ENCODE measurements around the gene ERC2. TPM values are rescaled to one million over a fixed set of nuclear protein-coding genes. Genes with fewer than 3 reads are reported as not detected.

ERC2 gene
- total and polyA plus RNA-seq, 2 of the 13 experiments (the other 11 are each of a cell fraction or from before 2014, with no cell fraction given) = 0.16 to 0.22 TPM

GRCh38 chr3:55884066-55884465 lies 584.2 kb downstream of the ERC2 start:
- Histone ChIP-seq H3K79me2 (ENCODE audit: insufficient read depth, low read length) (no peaks in the 10 kb centered on the region), H2AFZ (ENCODE audit: low read length) (no peak overlapping the region), H3K9me3 (ENCODE audit: low read length) (no peaks in the 10 kb centered on the region), H4K20me1 (ENCODE audit: insufficient read depth, low read length) (no peaks in the 10 kb centered on the region), H3K4me1 (ENCODE audit: insufficient read depth, low read length) (no peaks in the 10 kb centered on the region), H3K4me3 (replicated peaks in 1 of 3; ENCODE audit: insufficient read depth in 1 of 3, low read depth in 2 of 3, low read length in 3 of 3) (no peak overlapping the region), H3K4me2 (ENCODE audit: low read depth, low read length) (no peak overlapping the region), H3K9ac (ENCODE audit: insufficient read depth, low read depth, low read length) (no peak overlapping the region), H3K27me3 (ENCODE audit: control insufficient read depth in 1 of 2, insufficient read depth in 2 of 2, low read length in 2 of 2) (no peaks in the 10 kb centered on the region), H3K36me3 (replicated peaks in 1 of 2; ENCODE audit: control insufficient read depth in 1 of 2, insufficient read depth in 2 of 2, low read length in 2 of 2) (no peaks in the 10 kb centered on the region), H3K27ac (ENCODE audit: extremely low read length, insufficient read depth, low read length) (no peak overlapping the region)
- no peak for ATAC-seq
- no peak for DNase-seq (ENCODE audit: low spot score)
- intact Hi-C loops (cut with micrococcal nuclease; ENCODE audit: unreplicated experiment) = no loop called here
- CTCF ChIA-PET (ENCODE audit: low intra/inter-chr PET ratio, low total read pairs) = no interaction called here
- no TSS peak for BruUV-seq (replicated peaks)
- no peak for FAIRE-seq
- WGBS (ENCODE audit: low lambda C conversion rate) = 0% methylated on average over 1 of the region's 1 CpG
- in situ Hi-C loops (cut with HindIII; ENCODE audit: extremely low pct_ligation_motif_present, low pct_unique_long_range_greater_than_20kb) = no loop called here
- TF ChIP-seq IKZF1 (IDR thresholded peaks at IDR 0.05) (no peak), GLMP (CRISPR knock-in tag; IDR thresholded peaks at IDR 0.05; ENCODE audit: borderline replicate concordance) (no peak)
- POLR2A ChIA-PET = no interaction called here

- Histone ChIP-seq H3K27ac (ENCODE audit: extremely low read length, insufficient read depth, low read length) (no peak overlapping the region), H2AFZ (ENCODE audit: low read length) (no peak overlapping the region), H3K4me3 (replicated peaks in 1 of 3; ENCODE audit: insufficient read depth in 1 of 3, low read depth in 2 of 3, low read length in 3 of 3) (no peak overlapping the region), H3K36me3 (replicated peaks in 1 of 2; ENCODE audit: control insufficient read depth in 1 of 2, insufficient read depth in 2 of 2, low read length in 2 of 2) (no peaks in the 10 kb centered on the region), H3K79me2 (ENCODE audit: insufficient read depth, low read length) (no peaks in the 10 kb centered on the region), H3K27me3 (ENCODE audit: control insufficient read depth in 1 of 2, insufficient read depth in 2 of 2, low read length in 2 of 2) (no peaks in the 10 kb centered on the region), H3K4me2 (ENCODE audit: low read depth, low read length) (no peak overlapping the region), H3K4me1 (ENCODE audit: insufficient read depth, low read length) (no peaks in the 10 kb centered on the region), H4K20me1 (ENCODE audit: insufficient read depth, low read length) (no peaks in the 10 kb centered on the region), H3K9me3 (ENCODE audit: low read length) (no peaks in the 10 kb centered on the region), H3K9ac (ENCODE audit: insufficient read depth, low read depth, low read length) (no peak overlapping the region)
- ATAC-seq = no peak
- intact Hi-C loops (cut with micrococcal nuclease; ENCODE audit: unreplicated experiment) = no loop called here
- POLR2A ChIA-PET = no interaction called here
- no peak for DNase-seq (ENCODE audit: low spot score)
- in situ Hi-C loops (cut with HindIII; ENCODE audit: extremely low pct_ligation_motif_present, low pct_unique_long_range_greater_than_20kb) = no loop called here
- BruUV-seq (replicated peaks) = no TSS peak
- 0% methylated on average over 2 of the region's 2 CpGs for WGBS (ENCODE audit: low lambda C conversion rate)
- CTCF ChIA-PET (ENCODE audit: low intra/inter-chr PET ratio, low total read pairs) = no interaction called here
- FAIRE-seq = no peak
- TF ChIP-seq PATZ1 (CRISPR knock-in tag; IDR thresholded peaks at IDR 0.05) = no peak
- no peak for TF ChIP-seq RAD51 (IDR thresholded peaks at IDR 0.05; ENCODE audit: borderline replicate concordance)
- no peak for TF ChIP-seq CHD2 (IDR thresholded peaks at IDR 0.05; ENCODE audit: low read depth, low read length)
- no peak for TF ChIP-seq GATAD1 (CRISPR knock-in tag; IDR thresholded peaks at IDR 0.05)
- TF ChIP-seq PITX1 (CRISPR knock-in tag; IDR thresholded peaks at IDR 0.05) = no peak
- no peak for TF ChIP-seq ZNF101 (CRISPR knock-in tag; IDR thresholded peaks at IDR 0.05; ENCODE audit: borderline replicate concordance, low read depth)
- no peak for TF ChIP-seq RXRB (CRISPR knock-in tag; IDR thresholded peaks at IDR 0.05; ENCODE audit: borderline replicate concordance)
- TF ChIP-seq THYN1 (CRISPR knock-in tag; IDR thresholded peaks at IDR 0.05; ENCODE audit: borderline replicate concordance, low read depth) = no peak
- TF ChIP-seq HNRNPL (IDR thresholded peaks at IDR 0.05; ENCODE audit: low read depth, low read length) = no peak
- TF ChIP-seq ZNF546 (CRISPR knock-in tag; conservative IDR thresholded peaks at IDR 0.05) = no peak
- no peak for TF ChIP-seq ZNF850 (CRISPR knock-in tag; conservative IDR thresholded peaks at IDR 0.05)
- no peak for TF ChIP-seq MLXIP (CRISPR knock-in tag; IDR thresholded peaks at IDR 0.05; ENCODE audit: borderline replicate concordance)
- TF ChIP-seq HMG20A (CRISPR knock-in tag; IDR thresholded peaks at IDR 0.05; ENCODE audit: borderline replicate concordance) = no peak
These were observed 586.3 kb downstream of the ERC2 start for GRCh38 chr3:55882006-55882405.
